ENCODE results near the gene CCDC183. TPM values are rescaled to one million over a fixed set of nuclear protein-coding genes. Genes with fewer than 3 reads are reported as not detected.
"Not testable (repeated sequence)": the region's sequence is repeated elsewhere in the genome, so short reads cannot be mapped to it uniquely, and the experiment has no call there.

The CCDC183 gene
- total and polyA plus RNA-seq, 4 experiments from 2014 or later, result 0.64 to 2.5 (median 1.6) TPM

DNA sequence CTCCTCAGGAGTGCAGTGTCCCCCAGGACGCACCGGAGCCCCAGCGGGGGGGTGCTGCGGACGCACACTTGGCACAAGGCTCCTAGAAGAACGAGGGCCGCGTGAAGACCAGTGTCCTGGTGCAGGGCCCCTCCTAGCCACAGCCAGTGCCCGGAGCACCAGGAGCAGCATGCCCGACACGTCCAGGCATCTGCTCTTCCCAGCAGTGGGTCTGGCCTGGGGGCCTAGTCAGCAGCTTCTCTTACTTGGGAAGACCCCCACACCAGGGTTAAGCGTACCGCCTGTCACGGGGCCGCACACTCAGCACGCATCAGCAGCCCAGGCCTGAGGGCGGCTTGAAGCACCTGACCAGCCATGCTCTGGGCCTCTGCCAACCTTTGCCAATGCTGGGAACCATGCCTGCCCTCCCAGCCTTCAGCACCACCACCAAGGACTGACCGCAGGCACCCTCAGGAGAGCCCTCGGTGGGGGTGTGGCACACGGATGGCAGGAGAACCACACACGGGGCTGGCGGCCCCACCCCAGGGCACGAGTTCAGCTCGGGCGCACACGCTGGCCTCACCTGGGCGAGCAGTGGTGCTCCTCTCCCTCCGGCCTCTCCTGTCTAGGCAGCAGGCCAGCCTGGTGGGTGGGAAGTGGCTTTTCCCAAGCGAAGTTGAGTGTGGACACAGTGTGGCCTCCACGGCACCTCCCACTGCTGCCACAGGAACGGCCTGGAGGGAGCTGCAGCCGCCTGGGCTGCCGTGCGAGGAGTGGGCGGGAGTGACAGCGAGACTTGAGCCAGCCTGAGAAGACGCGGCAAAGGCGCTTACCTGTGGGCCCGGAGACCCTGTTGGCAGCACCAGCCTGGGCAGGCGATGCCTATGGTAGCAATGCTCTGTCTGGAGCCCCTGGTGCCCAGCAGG is 34.1 kb downstream of the CCDC183 start:
- Histone ChIP-seq H3K36me3 (ENCODE audit: insufficient read depth, low read length) (peaks cover 18% of the 10 kb centered on the region), H3K4me3 (ENCODE audit: low read length in 2 of 2) (no peak overlapping the region), H3K9me3 (ENCODE audit: control insufficient read depth in 1 of 2, low read length in 2 of 2) (no peaks in the 10 kb centered on the region), H3K27me3 (ENCODE audit: insufficient read depth, low read length) (no peaks in the 10 kb centered on the region), H3K4me1 (ENCODE audit: insufficient read depth, low read length) (no peaks in the 10 kb centered on the region), H3K27ac (ENCODE audit: low read depth, low read length) (no peak overlapping the region)
- H3K36me3 Mint-ChIP-seq, result peaks cover 5 to 27% of the 10 kb centered on the region in 2 donors
- peak in 1 of 5 donors; percentile 21 for DNase-seq
- no peaks in the 10 kb centered on the region for H3K4me1 Mint-ChIP-seq
- CTCF ChIA-PET (ENCODE audit: partially characterized antibody), result interaction anchor here (2.0 kb wide), 1 partner anchor 12 kb away, joined by 6 read pairs; the partner anchor contains the start of gene AJM1
- intact Hi-C loops (cut with micrococcal nuclease), result no loop called here
- no peaks in the 10 kb centered on the region for H3K27me3 Mint-ChIP-seq
- no peaks in the 10 kb centered on the region for H3K9me3 Mint-ChIP-seq
- H3K27ac Mint-ChIP-seq, result no peak overlapping the region
- no peak overlapping the region for H3K4me3 Mint-ChIP-seq
- POLR2A ChIA-PET (ENCODE audit: partially characterized antibody), result no interaction called here

DNA sequence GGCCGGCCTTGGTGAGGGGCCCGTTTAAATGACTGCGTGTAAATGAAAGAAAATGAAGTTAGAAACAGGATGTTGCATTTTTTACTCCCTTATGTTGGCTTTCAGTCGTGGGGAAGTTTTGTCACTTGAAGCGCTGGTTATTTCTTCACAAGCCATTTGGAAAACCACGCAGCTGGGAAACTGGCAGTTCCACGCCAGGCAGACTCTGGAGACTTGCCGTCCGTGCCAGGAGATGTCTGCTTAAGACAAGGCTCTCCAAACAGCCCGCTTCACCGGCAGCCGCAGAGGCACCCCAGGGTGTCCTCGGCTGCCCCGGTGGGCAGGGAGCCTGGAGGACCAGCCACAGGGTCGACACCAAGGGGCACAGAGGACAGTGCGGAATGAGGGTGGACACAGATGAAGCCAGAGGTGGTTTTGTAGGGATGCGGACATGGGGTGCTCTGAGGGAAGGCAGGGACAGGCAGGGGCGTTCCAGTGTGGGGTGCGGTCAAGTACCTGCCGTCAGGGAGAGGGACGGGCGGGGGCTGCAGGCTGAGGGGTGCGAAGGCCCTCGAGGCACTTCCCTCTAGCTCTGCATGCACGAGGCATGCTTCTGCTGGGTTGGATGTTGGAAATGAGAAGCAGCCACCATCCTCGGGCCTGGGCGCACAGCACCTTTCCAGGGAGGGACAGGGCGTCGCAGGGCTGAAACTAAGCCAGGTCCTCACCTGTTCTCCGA is 35.0 kb downstream of the CCDC183 start:
- Histone ChIP-seq H3K4me3 (ENCODE audit: low read length in 2 of 2) (no peak overlapping the region), H3K4me1 (ENCODE audit: insufficient read depth, low read length) (no peaks in the 10 kb centered on the region), H3K9me3 (ENCODE audit: control insufficient read depth in 1 of 2, low read length in 2 of 2) (no peaks in the 10 kb centered on the region), H3K36me3 (ENCODE audit: insufficient read depth, low read length) (peaks cover 18% of the 10 kb centered on the region), H3K27ac (ENCODE audit: low read depth, low read length) (no peak overlapping the region), H3K27me3 (ENCODE audit: insufficient read depth, low read length) (no peaks in the 10 kb centered on the region)
- H3K27me3 Mint-ChIP-seq, result no peaks in the 10 kb centered on the region
- H3K27ac Mint-ChIP-seq, result no peak overlapping the region
- intact Hi-C loops (cut with micrococcal nuclease), result no loop called here
- no peak overlapping the region for H3K4me3 Mint-ChIP-seq
- peaks cover 5 to 25% of the 10 kb centered on the region in 2 donors for H3K36me3 Mint-ChIP-seq
- ChIA-PET CTCF (ENCODE audit: partially characterized antibody) (no interaction called here), POLR2A (ENCODE audit: partially characterized antibody) (no interaction called here)
- no peaks in the 10 kb centered on the region for H3K4me1 Mint-ChIP-seq
- DNase-seq, result peak in 1 of 5 donors; percentile 12
- no peaks in the 10 kb centered on the region for H3K9me3 Mint-ChIP-seq

DNA sequence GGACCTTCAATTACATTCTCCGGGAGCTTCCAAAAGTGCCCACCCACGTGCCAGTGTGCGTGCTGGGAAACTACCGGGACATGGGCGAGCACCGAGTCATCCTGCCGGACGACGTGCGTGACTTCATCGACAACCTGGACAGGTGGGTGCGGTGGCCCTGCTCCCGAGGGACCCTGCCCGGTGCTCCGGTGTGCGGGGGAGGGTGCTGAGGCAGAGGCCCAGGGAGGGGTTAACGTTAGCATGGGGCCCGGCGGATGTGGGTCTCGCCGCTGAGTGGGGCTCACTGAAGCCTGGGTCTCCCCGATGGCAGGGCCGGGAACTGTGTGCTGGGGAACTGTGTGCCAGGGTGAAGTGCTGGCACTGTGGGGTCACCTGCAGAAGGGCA is 35.6 kb downstream of the CCDC183 start:
- Histone ChIP-seq H3K9me3 (ENCODE audit: control insufficient read depth in 1 of 2, low read length in 2 of 2) (no peaks in the 10 kb centered on the region), H3K36me3 (ENCODE audit: insufficient read depth, low read length) (peaks cover 18% of the 10 kb centered on the region), H3K4me3 (ENCODE audit: low read length in 2 of 2) (no peak overlapping the region), H3K27me3 (ENCODE audit: insufficient read depth, low read length) (no peaks in the 10 kb centered on the region), H3K4me1 (ENCODE audit: insufficient read depth, low read length) (no peaks in the 10 kb centered on the region), H3K27ac (ENCODE audit: low read depth, low read length) (no peak overlapping the region)
- no peak overlapping the region for H3K27ac Mint-ChIP-seq
- no peaks in the 10 kb centered on the region for H3K4me1 Mint-ChIP-seq
- H3K9me3 Mint-ChIP-seq, result no peaks in the 10 kb centered on the region
- no peaks in the 10 kb centered on the region for H3K27me3 Mint-ChIP-seq
- ChIA-PET POLR2A (ENCODE audit: partially characterized antibody) (no interaction called here), CTCF (ENCODE audit: partially characterized antibody) (no interaction called here)
- H3K4me3 Mint-ChIP-seq, result no peak overlapping the region
- peaks cover 5 to 25% of the 10 kb centered on the region in 2 donors for H3K36me3 Mint-ChIP-seq
- intact Hi-C loops (cut with micrococcal nuclease), result no loop called here
- DNase-seq, result peak in 1 of 5 donors; percentile 27

DNA sequence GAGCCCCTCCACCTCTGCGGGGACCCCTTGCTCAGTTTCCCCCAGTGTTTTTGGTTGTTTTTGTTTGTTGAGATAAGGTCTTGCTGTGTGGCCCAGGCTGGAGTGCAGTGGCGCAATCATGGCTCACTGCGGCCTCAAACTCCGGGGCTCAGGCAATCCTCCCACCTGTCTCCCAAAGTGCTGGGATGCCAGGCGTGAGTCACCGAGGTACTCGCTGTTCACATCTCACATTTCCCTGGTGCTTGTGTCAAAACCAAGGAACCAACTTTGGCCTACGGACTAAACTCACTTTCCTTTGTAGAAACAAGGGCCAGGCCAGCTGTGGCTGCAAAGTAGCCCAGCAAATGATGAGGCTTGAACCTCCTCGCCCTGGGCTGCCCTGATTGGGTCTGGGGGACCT is 36.4 kb downstream of the CCDC183 start:
- peaks cover 18% of the 10 kb centered on the region for H3K36me3 ChIP-seq (ENCODE audit: insufficient read depth, low read length)
- H3K36me3 Mint-ChIP-seq, result peaks cover 5 to 25% of the 10 kb centered on the region in 2 donors
- H3K27ac ChIP-seq (ENCODE audit: low read depth, low read length), result no peak overlapping the region
- no peak overlapping the region for H3K27ac Mint-ChIP-seq
- peak in 1 of 5 donors; percentile 11 for DNase-seq
- no peaks in the 10 kb centered on the region for H3K27me3 ChIP-seq (ENCODE audit: insufficient read depth, low read length)
- no peaks in the 10 kb centered on the region for H3K4me1 ChIP-seq (ENCODE audit: insufficient read depth, low read length)
- no peak overlapping the region for H3K4me3 Mint-ChIP-seq
- POLR2A ChIA-PET (ENCODE audit: partially characterized antibody), result no interaction called here
- no peaks in the 10 kb centered on the region for H3K9me3 ChIP-seq (ENCODE audit: control insufficient read depth in 1 of 2, low read length in 2 of 2)
- no peaks in the 10 kb centered on the region for H3K9me3 Mint-ChIP-seq
- no peaks in the 10 kb centered on the region for H3K4me1 Mint-ChIP-seq
- H3K4me3 ChIP-seq (ENCODE audit: low read length in 2 of 2), result no peak overlapping the region
- CTCF ChIA-PET (ENCODE audit: partially characterized antibody), result interaction anchor here (0.7 kb wide), 1 partner anchor 618 kb away, joined by 3 read pairs; no protein-coding TSS in a partner anchor
- intact Hi-C loops (cut with micrococcal nuclease), result no loop called here
- H3K27me3 Mint-ChIP-seq, result no peaks in the 10 kb centered on the region

DNA sequence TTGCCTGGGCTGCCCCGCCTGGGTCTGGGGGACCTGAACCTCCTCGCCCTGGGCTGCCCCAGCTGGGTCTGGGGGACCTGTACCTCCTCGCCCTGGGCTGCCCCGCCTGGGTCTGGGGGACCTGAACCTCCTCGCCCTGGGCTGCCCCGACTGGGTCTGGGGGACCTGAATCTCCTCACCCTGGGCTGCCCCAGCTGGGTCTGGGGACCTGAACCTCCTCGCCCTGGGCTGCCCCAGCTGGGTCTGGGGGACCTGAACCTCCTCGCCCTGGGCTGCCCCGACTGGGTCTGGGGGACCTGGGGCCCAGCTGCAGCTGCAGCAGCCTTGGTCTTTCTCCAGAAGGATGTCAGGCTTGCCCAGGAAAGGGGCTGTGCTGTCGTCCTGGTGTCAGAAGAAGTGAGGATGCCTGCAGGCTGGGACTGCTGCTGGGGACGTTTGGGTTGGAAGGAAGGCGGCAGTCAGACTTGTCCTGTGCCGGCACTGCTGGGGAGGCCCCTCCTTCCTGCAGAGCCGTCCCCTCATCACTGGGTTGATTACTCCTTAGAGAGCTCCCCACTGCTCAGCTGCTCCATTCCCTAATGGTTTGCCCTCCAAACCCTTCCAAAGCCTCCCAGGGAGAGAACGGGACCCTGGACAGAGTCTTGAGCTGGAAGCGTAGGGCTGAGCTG is 37.4 kb downstream of the CCDC183 start:
- ChIA-PET POLR2A (ENCODE audit: partially characterized antibody) (interaction anchor here (0.7 kb wide), 1 partner anchor 194 kb away, joined by 3 read pairs; no protein-coding TSS in a partner anchor), CTCF (ENCODE audit: partially characterized antibody) (interaction anchor here (0.7 to 1.9 kb wide), 2 partner anchors 202 to 617 kb away, joined by 3 to 4 read pairs; no protein-coding TSS in a partner anchor)
- H3K4me3 Mint-ChIP-seq; H3K27me3 Mint-ChIP-seq; H3K9me3 ChIP-seq (ENCODE audit: control insufficient read depth in 1 of 2, low read length in 2 of 2); H3K4me1 ChIP-seq (ENCODE audit: insufficient read depth, low read length); H3K27ac Mint-ChIP-seq; H3K4me3 ChIP-seq (ENCODE audit: low read length in 2 of 2); H3K9me3 Mint-ChIP-seq; H3K27ac ChIP-seq (ENCODE audit: low read depth, low read length); H3K4me1 Mint-ChIP-seq; intact Hi-C loops (cut with micrococcal nuclease); H3K27me3 ChIP-seq (ENCODE audit: insufficient read depth, low read length): not testable (repeated sequence)
- DNase-seq, result peak in 1 of 5 donors; percentile 20
- peaks cover 5 to 26% of the 10 kb centered on the region in 2 donors for H3K36me3 Mint-ChIP-seq
- peaks cover 18% of the 10 kb centered on the region for H3K36me3 ChIP-seq (ENCODE audit: insufficient read depth, low read length)

DNA sequence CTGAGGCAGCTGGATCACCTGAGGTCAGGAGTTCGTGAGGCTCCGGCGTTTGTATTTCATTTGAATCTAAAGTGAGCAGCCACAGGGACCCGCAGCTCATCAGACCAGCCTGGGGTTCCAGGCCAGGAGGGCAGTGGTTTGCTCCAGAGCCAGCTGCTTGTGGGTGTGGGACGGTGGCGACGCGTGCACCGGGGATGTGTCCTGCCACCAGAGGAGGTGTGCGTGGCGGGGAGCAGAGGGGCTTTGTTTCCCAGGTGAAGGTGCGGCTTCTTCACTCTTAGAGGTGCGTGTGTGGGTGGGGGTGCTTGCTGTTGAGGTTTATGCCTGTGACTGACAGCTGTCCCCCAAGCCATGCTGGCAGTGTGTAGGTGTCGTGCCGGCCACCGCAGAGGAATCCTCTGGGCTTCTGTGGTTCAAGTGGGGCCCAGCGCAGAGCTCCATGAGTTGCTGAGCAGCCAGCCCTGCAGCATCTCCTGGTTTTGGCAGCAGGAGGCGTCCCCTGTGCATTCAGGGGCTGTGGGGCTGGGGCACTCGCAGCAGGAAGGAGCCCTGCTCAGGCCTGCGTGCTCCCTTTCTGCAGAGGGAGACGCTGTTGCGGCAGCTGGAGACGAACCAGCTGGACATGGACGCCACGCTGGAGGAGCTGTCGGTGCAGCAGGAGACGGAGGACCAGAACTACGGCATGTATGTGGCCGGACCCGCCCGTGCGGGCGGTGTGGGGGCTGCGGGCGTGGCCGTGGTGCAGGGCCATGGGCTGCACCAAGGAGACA is 39.2 kb downstream of the CCDC183 start:
- Mint-ChIP-seq H3K27me3 (no peaks in the 10 kb centered on the region), H3K4me1 (peaks cover 0 to 4% (median 0%) of the 10 kb centered on the region in 4 donors), H3K27ac (no peak overlapping the region), H3K9me3 (no peaks in the 10 kb centered on the region), H3K4me3 (no peak overlapping the region), H3K36me3 (peaks cover 5 to 22% of the 10 kb centered on the region in 2 donors)
- ChIA-PET POLR2A (ENCODE audit: partially characterized antibody) (interaction anchor here (1.2 kb wide), 2 partner anchors 200 to 407 kb away, joined by 3 read pairs; no protein-coding TSS in a partner anchor), CTCF (ENCODE audit: partially characterized antibody) (interaction anchor here (1.0 to 1.9 kb wide), 2 partner anchors 9 to 200 kb away, joined by 3 to 4 read pairs; no protein-coding TSS in a partner anchor)
- Histone ChIP-seq H3K9me3 (ENCODE audit: control insufficient read depth in 1 of 2, low read length in 2 of 2) (no peaks in the 10 kb centered on the region), H3K27ac (ENCODE audit: low read depth, low read length) (no peak overlapping the region), H3K36me3 (ENCODE audit: insufficient read depth, low read length) (peaks cover 3% of the 10 kb centered on the region), H3K4me1 (ENCODE audit: insufficient read depth, low read length) (no peaks in the 10 kb centered on the region), H3K4me3 (ENCODE audit: low read length in 2 of 2) (no peak overlapping the region), H3K27me3 (ENCODE audit: insufficient read depth, low read length) (no peaks in the 10 kb centered on the region)
- DNase-seq, result no peak
- intact Hi-C loops (cut with micrococcal nuclease), result no loop called here
